Stimulated activated CD4-positive, alpha-beta T cell treated with anti-CD3 and anti-CD28 coated beads, Interleukin-12 subunit alpha, Interleukin-12 subunit beta, amount 100 ng/mL, for 4 hours (primary cell): ENCODE results near the gene CDCA5.

Experiments
- DNase-seq: peaks from one replicate; pipeline ENCODE4 v3.0.0-alpha.2; 2020

CDCA5 gene, protein sequence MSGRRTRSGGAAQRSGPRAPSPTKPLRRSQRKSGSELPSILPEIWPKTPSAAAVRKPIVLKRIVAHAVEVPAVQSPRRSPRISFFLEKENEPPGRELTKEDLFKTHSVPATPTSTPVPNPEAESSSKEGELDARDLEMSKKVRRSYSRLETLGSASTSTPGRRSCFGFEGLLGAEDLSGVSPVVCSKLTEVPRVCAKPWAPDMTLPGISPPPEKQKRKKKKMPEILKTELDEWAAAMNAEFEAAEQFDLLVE

DNA sequence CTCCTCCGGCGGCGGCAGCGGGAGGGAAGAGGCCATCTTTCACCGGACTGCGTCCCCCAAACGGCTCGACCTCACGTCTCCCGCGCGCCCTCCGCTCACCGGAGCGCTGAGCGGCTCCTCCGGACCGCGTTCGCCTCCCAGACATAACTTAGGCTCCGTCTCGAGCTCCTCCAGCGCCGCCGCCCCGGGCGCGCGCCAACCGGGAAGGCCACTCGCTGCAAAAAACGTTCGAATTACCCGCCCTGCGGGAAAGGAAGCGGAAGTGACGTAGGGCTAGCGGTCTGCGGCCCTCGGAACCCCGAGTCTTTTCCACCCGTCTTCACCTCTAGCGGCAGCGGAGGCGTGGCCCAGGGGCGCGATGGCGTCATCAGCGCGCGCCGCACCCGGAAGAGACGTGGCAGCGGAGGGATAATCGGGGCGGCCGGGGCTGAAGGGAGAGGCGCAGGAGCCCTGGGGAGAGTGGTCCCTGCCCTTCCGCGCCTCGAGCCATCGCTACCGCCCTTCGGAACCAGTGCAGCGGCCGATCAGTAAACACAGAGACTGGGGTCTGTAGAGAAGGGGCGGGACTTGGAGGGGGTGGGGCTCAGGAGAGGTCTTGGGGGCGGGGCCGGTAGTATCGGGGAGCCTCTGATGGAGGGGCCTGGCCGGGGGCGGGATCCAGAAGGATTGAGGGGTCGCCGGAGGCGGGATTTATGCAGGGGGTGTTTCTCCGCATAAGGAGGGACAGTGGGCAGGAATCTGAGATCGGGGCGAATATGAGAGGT lies at the start of gene CDCA5, which contains the start of gene ZFPL1:
Gene CDCA5 (minus strand): TSS at position 207 of the 764 bp plus-strand sequence. CDS start 62 bp downstream, at position 145.
Gene ZFPL1 (plus strand): TSS at position 389 of the 764 bp plus-strand sequence. CDS start 477 bp downstream, outside the sequence.
- DNase-seq = peak; percentile 92

DNA sequence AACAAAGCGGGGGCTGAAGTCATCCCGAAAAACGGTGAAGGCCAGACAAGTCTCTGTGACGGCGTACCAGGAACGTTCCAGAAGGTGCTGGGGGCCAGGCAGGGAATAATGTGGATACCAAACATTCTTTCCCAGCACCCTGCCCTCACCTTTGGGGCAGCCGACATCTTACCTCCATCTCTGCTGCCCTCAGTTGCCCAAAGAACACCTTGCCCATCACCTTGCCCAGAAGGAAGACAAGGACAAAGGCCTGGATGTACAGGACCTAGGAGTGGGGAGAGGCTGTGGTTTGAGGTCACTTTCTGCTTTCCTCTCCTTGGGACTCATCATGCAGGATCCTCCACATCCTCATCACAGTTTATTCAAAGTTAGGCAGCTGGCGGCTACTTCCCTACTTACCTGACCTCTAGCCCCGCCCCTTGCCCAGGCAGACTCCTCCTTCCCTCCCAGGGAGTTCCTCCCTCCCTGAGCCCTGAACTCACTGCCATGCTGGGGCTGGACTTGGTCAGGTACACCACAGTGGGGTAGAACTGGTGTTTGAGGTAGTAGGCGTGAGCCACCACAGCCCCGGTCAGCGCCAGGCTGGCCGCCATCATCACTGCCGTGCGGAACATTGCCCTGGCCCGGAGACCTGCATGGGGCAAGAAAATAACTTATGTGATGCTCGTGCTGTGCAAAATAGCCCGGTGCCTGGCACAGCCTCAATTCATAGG lies 49.3 kb upstream of the CDCA5 start:
- peak; percentile 60 for DNase-seq

DNA sequence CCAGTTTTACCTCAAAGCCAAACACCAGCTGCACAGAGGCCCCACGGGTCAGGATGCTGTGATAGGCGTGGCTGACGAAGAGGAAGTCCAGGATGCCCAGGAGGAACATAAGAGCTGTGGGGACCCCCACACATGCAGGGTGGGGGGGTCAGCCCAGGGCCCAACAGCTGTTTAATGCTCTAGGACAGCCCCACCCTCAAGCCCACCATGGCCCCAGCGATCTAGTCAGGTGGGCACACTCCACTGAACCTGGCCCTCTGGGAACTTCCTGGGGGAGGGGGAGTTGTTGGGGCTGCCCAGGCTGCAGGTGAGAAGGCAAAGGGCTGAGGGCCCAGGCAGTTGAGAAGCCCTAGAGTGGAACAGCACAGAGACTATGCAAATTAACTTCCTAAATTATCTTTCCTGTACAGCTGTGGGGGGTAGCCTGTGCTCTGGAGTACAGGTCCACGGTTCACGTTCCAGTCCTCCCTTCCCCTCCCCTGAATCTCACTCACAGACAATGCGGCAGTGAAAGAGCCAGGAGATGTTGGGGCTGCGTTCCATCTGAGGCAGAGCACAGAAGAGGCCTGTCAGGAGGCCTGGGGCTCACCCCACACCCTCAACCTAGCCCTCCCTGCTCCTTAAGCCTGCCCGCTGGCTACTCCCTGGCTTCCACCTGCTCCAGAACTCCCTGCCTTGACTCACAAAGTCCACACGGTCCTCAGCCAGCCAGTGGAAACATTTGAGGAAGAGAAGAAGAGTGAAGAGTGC lies 48.6 kb upstream of the CDCA5 start:
- no peak for DNase-seq

DNA sequence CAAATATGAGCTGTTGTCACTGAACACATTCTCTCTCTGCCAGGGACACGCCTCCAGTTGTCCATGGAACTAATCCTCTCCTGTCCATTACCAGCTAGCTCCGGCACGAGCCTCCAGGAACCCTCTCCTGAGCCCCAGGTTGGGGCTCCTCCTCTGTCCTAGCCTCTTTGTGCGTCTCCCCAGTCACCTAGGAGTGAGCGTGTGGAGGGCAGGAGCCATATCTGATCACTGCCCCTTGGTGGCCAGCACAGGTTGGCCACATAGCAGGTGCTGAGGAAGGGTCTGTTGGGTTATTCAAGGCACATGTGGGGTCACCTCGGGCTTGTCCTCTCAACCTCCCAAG lies 48.0 kb upstream of the CDCA5 start:
- DNase-seq = no peak

DNA sequence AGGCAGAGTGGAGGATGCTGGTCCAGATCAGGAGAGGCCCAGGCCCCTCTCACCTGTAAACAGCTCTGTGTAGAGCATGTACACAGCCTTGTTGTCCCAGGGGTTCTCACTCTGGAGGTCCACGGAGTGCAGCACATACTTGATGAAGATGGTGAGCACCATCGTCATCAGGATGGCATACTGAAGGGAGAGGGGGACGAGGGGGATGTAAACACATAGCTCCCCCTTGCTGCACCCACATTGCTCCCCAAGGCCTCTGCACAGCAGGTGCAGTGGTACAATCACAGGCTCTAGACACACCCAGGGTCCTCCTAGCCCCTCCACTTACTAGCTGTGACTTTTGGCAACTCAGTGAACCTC lies 47.6 kb upstream of the CDCA5 start:
- no peak for DNase-seq

DNA sequence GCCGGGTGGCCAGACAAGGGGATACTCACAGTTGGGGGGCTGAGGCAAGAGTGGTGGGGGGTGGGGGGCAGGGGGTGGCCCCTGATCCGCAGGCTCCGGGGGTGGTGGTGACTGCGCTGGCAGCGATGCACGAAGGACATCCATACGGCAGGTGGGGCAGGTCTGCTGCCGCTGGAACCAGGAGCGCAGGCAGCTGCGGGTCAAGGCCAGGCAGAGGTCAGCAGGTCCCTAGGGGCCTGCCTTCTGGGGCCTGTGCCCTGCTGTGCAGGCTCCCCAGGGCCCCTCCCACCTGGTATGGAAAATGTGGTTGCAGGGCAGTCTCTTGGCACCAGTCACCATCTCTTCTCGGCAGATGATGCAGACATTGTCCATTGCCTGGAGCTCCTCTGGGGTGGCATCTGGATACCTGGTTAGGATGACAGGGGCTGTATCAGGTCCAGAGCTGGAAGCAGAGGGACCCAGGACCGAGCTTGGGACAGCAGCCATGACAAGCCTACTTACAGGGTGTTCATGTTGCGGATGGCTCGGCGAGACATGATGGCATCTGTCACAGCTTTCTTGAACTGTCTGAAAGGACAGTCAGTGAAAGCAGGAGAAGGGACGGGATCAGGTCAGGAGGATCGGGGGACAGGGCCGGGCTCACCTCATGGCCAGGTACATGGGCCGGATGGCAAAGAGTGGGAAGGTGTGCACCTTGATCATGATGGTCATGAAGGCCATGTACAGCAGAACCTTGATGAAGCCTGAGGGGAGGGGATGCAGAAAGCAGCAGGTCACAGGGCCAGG lies 47.0 kb upstream of the CDCA5 start:
- no peak for DNase-seq

DNA sequence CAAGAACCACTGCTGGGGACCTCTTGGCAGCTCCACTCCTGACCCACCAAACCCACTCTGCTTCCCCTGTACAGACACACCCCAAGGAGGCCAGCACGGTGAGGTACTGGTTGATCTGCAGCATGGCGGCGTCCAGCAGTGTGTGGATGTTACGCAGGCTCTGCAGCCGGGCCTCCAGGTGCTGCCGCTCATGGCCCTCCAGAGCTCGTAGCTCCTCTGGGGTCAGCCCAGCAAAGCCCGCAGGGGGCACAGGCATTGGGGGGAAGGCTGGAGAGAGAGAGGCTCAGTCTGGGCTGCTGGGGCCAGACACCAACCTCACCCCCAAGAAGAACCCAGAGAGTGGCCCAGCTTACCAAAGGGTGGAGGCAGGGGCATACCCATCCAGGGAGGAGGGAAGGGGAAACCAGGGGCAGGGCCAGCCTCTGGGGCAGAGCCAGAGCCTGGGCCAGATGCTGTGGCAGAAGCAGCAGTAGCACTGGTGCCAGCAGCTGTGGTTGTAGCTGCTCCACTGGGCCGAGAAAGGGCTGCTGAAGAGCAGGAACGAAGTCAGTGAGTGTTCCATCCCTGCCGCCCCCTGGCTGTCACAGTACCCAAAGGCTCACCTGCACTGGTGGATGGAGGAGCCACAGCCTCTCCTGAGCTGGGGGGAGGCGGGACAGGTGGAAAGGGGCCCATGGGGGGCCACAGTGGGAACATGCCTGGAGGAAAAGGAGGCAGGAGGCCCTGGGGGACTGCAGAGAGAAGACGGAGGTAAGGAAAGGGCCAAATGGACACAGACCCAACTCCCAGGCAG lies 46.0 kb upstream of the CDCA5 start:
- DNase-seq = no peak

DNA sequence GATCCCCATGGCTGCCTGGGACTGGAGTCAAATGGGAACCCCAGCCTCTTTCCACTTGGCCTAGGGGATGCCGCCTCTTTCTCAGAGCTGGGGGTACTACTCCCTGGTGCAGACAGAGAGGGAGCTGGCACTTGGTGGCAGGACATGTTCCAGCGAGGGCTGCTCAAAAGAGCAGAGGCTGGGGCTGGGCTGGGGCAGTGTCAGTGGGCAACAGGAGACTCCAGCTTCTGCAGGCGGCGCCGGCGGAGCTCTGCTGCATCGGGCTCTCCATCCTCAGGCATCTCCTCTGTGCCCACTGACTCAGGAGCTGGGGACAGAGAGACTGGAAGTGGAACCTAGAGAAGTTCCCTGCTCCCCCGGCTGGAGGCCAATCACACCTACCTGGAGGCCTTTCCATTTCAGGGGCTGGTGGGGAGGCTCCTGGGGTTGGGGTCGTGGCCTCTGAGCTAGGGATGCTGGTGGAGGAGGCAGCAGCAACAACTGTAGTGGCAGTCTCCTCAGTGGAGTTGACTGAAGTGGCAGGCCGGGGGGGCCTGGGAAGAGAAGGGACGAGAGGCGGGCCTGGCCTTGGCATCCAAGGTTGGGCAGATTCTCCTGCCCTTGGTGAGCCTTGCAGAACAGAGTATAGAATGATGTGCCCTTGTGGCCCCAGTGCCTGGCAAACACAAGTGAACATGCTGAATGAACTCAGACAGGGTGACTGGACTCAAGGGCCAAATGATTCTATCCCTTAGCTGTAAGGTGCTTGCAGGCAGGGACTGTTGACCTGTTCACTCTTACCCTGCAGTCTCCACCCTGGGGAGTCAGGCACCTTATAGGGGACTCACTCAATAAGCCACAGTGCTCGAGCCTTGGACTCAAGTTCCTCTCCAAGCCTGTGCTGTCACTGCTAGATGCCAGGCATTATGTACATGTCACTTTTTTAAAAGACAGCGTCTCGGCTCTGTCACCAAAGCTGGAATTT lies 44.6 kb upstream of the CDCA5 start:
- no peak for DNase-seq

DNA sequence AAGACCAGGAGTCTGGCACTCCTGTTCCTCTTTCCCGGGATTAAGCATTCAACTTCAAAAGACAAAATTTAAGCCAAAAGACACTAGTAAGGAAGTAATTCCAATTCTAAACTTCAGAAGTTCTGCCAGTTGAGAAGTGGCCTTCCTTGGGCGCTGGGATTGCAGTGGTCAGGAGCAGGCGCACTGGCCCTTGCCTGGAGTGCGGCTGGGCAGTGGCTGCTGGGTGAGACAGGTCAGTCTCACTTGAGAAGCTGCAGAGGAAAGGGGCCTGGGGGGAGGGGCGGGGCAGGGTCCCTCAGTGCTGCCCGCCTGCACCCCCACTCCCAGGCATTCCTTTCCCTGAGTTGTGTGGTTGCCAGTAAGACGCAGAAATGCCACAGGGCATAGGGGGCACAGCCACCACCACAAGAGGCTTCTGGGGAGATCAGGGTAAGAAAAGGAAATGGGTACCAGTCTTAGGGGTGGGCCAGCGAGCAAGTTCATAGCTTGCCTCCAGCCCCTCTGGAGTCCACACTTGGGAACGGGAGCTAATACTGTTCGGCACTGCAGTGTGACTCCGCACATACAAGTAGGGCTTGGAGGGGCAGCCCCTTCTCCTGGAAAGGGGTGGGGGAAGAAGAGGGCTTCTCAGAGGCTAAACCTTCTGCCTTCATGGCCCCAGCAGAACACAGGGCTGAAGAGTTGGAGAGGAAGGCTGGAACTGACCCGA lies 43.8 kb upstream of the CDCA5 start:
- DNase-seq = no peak

DNA sequence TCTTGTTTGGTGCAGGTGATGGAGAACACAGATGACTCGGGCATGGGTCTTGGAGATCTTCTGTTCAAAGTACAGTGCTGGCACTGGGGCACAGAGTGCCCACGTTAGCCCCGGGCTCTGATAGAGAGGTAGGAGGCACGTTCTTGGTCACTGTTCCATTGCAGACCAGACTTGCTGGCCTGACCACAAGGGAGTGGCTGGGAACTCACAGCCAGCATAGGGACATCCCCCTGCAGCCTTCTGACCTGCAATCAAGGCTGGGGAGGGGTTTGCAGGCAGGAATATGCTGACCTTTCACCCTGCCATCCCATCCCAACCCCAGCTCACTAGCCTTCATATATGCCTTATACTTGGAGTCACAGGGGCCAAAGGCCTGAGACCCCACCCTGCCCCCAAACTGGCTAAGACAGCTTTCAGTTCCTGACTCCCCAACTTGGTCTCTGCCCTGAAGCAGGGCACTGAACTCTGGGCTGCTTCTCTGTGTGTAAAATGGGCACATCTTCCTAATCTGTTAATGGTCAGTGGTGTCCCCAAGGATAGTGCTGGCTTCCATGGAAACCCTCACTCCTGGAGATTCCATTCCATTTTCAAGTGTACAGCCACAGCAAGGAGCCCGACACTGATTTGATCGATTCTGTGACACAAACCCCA lies 42.9 kb upstream of the CDCA5 start:
- no peak for DNase-seq

DNA sequence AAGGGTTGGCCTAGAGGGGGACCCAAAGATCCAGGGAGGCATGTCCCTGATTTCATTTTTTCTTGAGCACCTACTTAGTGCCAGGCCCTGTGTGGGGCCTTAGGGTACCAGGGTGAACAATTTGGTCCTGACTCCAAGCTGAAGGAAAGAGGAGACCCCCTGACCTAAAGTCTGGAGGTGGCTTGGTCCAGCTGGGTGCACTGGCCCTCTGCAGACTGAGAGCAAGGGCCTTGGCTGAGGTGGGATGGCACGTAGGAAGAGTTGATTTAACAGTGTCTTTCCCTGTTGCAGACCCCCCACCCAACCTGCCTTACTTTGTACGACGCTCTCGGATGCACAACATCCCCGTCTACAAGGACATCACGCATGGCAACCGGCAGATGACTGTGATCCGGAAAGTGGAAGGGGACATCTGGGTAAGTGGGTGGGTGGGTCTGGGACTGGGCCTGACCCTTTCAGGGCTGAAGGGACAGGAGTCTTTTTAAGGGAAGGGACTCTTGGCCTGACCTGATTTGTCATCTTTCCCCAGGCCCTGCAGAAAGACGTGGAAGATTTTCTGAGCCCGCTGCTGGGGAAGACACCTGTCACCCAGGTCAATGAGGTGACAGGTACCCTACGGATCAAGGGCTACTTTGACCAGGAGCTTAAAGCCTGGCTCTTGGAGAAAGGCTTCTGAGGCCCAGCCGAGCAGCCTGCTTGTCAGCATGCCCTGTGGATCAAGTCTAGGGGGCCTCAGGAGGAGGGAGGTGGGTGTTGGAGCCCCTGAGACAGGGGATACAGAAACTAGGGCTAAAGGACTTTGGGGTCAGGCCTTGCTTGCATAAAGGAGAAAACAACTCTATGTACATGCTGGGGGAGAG lies 41.6 kb upstream of the CDCA5 start:
- DNase-seq = no peak

DNA sequence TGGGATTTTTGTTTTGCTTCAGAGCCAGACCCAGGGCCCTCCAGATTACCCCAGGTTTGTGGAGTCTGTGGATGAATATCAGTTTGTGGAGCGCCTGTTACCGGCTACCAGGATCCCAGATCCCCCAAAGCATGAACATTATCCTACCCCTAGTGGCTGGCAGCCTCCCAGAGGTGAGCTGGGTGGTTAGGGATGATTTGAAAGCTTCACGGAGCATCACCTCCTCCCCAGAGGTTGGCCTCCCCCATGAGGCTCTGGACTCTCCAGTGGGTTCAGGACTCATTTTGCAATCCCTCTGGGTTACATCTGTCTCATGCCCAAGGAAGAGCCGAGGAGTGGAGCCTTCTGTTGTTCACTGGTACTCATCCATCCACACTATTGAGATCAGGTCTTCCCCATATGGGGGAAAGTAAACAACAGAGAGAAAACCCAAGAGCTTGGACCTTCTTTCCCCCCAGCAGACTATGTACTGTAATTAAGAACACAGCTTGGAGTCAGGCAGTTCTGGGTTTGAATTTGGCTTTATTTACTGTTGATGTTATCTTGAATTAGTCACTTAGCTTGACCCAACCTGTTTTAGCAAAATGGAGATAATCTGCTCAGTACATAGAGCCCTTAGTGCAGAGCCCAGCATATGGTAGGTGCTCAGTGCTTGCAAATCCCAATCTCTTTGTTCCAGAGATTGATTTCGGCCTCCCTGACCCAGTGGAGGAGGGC lies 40.8 kb upstream of the CDCA5 start:
- DNase-seq = no peak

DNA sequence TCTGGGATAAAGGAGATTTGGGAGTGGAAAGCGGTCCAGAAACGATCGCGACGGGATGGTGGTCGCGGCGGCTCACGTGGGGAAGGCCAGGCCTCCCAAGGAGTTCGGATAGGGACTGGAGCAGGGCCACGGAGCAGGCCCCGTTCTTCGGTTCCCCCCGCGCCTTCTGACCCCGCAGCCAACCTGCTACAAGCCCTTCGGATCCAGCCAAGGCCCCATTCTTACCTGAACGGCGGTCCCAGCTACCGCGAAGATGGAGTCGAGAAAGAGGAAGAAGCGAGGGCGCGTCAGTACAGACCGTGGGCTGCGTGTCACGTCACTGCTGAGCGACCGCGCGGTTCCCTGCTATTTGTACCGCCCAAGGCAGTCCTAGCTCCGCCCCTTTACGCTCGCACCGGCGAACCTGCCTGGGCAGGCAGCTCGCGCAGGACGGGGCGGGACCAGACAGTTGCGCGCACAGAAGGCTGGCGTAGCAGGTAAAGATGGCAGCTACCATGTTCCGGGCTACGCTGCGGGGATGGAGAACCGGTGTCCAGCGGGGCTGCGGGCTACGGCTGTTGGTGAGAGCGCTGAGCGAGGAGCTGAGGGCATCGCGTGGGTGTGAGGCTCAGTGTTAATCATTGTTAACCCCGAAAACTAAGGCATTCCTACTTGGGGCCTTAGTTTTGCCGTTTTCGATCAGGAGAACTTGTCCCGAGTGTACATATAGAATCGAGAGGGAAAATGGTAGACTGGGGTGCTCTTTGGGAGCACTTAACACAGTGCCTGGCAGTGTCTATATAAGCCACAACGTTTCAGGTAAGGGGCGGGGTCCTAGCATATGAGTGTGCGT lies 38.2 kb upstream of the CDCA5 start, which contains the start of the genes FAU and MRPL49:
Gene FAU (minus strand): TSS at position 270 of the 832 bp plus-strand sequence. CDS start 321 bp downstream, outside the sequence.
Gene MRPL49 (plus strand): TSS at position 457 of the 832 bp plus-strand sequence. CDS start 26 bp downstream, at position 483.
- peak; percentile 98 for DNase-seq

DNA sequence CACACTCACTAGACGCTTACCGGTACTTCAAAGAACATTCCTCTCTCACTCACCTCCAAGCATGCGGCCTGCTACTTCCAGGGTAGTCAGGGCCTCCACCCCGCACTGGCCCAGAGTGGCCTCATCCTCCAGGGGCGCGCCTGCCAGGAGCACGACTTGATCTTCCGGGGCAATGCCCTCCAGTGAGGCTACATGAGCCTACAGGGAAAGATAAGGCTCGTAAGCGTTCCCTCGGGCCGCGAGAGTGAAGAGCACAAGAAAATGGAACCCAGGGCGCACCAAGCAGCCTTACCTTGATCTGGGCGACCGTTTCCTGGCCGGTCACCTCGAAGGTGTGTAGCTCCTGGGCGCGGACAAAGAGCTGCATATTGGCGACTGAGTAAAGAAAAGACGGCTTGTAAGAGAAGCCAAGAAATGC lies 37.6 kb upstream of the CDCA5 start:
- no peak for DNase-seq

DNA sequence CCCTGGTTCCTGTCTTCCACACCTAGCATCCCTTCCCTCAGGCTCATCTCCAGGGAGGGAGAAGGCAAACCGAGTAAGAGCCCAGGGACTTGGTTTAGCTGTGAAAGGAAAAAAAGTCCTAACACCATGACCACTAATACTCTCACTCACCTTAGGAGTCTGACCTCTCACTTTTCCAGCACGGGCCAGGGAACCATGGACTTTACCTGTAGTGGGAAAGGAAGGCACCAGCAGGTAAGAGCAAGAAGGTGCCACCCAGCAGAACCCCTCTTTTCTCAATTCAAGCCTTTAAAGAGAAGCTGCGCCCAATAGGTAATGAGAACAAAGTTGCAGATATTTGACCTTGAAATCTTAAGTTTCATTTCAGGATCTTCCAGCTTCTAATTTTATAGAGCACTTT lies 37.0 kb upstream of the CDCA5 start:
- no peak for DNase-seq

DNA sequence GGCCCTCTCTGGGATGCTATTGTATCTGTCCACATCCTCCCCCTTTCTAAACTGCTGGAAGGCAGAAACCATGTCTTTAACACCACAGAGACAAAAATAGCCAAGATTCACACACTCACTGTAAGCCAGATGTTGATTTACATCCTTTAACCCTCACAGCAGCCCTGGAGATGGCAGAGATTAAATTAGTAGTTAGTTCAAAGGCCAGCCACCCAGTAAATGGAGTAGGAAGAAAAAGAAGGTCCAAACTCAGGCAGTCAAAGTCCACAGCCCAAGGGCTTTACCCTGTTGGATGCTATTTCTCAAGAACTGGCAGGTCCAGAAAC lies 35.8 kb upstream of the CDCA5 start:
- no peak for DNase-seq
